ENCODE data around the gene MYO7A. TPM values are rescaled to one million over a fixed set of nuclear protein-coding genes. Genes with fewer than 3 reads are reported as not detected.

The MYO7A gene
- total RNA-seq, 3 donors from 2014 or later (not counting 1 experiment from before 2014, with no cell fraction given) = 0.20 to 1.1 (median 0.68) TPM

GRCh38 chr11:77115181-77115611 lies 12.8 kb upstream of the MYO7A start:
- H3K27ac ChIP-seq (ENCODE audit: low read length) = no peak overlapping the region
- Mint-ChIP-seq H3K27ac (no peak overlapping the region), H3K4me1 (no peaks in the 10 kb centered on the region), H3K27me3 (ENCODE audit: low read depth in 2 of 2) (no peaks in the 10 kb centered on the region), H3K36me3 (no peaks in the 10 kb centered on the region), H3K9me3 (no peaks in the 10 kb centered on the region), H3K4me3 (no peak overlapping the region)
- intact Hi-C loops (cut with micrococcal nuclease) = no loop called here
- no peaks in the 10 kb centered on the region for H3K36me3 ChIP-seq (ENCODE audit: control insufficient read depth, insufficient read depth, low read length)
- H3K9me3 ChIP-seq (ENCODE audit: control insufficient read depth, insufficient read depth, low read length) = no peaks in the 10 kb centered on the region
- H3K4me3 ChIP-seq (ENCODE audit: low read length) = no peak overlapping the region
- ATAC-seq (no peak), DNase-seq (no peak)
- no peaks in the 10 kb centered on the region for H3K27me3 ChIP-seq (ENCODE audit: control insufficient read depth, insufficient read depth, low read length)
- TF ChIP-seq CTCF (IDR thresholded peaks at IDR 0.05) = no peak
- 95% methylated on average over 16 of the region's 16 CpGs for WGBS (ENCODE audit: insufficient coverage)
- no peaks in the 10 kb centered on the region for H3K4me1 ChIP-seq (ENCODE audit: control insufficient read depth, insufficient read depth, low read length)

- ATAC-seq (no peak), DNase-seq (no peak)
- no peaks in the 10 kb centered on the region for H3K36me3 Mint-ChIP-seq
- no peaks in the 10 kb centered on the region for H3K9me3 Mint-ChIP-seq
- H3K27me3 Mint-ChIP-seq (ENCODE audit: low read depth in 2 of 2) = no peaks in the 10 kb centered on the region
- Histone ChIP-seq H3K4me1 (ENCODE audit: control insufficient read depth, insufficient read depth, low read length) (no peaks in the 10 kb centered on the region), H3K4me3 (ENCODE audit: low read length) (no peak overlapping the region), H3K27ac (ENCODE audit: low read length) (no peak overlapping the region), H3K9me3 (ENCODE audit: control insufficient read depth, insufficient read depth, low read length) (no peaks in the 10 kb centered on the region), H3K36me3 (ENCODE audit: control insufficient read depth, insufficient read depth, low read length) (no peaks in the 10 kb centered on the region), H3K27me3 (ENCODE audit: control insufficient read depth, insufficient read depth, low read length) (no peaks in the 10 kb centered on the region)
- 95% methylated on average over 14 of the region's 15 CpGs for WGBS (ENCODE audit: insufficient coverage)
- no peak overlapping the region for H3K27ac Mint-ChIP-seq
- peaks cover 6 to 7% of the 10 kb centered on the region in 2 donors for H3K4me1 Mint-ChIP-seq
- intact Hi-C loops (cut with micrococcal nuclease) = no loop called here
- TF ChIP-seq CTCF (IDR thresholded peaks at IDR 0.05) = no peak
- no peak overlapping the region for H3K4me3 Mint-ChIP-seq
Observed at GRCh38 chr11:77115956-77116355, 12.1 kb upstream of the MYO7A start.

- H3K9me3 Mint-ChIP-seq = no peaks in the 10 kb centered on the region
- no peaks in the 10 kb centered on the region for H3K36me3 ChIP-seq (ENCODE audit: control insufficient read depth, insufficient read depth, low read length)
- DNase-seq (no peak), ATAC-seq (no peak)
- TF ChIP-seq CTCF (IDR thresholded peaks at IDR 0.05) = no peak
- 85% methylated on average over 7 of the region's 7 CpGs for WGBS (ENCODE audit: insufficient coverage)
- H3K4me3 ChIP-seq (ENCODE audit: low read length) = no peak overlapping the region
- no peaks in the 10 kb centered on the region for H3K27me3 Mint-ChIP-seq (ENCODE audit: low read depth in 2 of 2)
- peaks cover 9 to 10% of the 10 kb centered on the region in 2 donors for H3K4me1 Mint-ChIP-seq
- H3K36me3 Mint-ChIP-seq = no peaks in the 10 kb centered on the region
- intact Hi-C loops (cut with micrococcal nuclease) = no loop called here
- no peaks in the 10 kb centered on the region for H3K4me1 ChIP-seq (ENCODE audit: control insufficient read depth, insufficient read depth, low read length)
- no peak overlapping the region for H3K27ac ChIP-seq (ENCODE audit: low read length)
- H3K9me3 ChIP-seq (ENCODE audit: control insufficient read depth, insufficient read depth, low read length) = no peaks in the 10 kb centered on the region
- H3K27me3 ChIP-seq (ENCODE audit: control insufficient read depth, insufficient read depth, low read length) = no peaks in the 10 kb centered on the region
- no peak overlapping the region for H3K27ac Mint-ChIP-seq
- H3K4me3 Mint-ChIP-seq = no peak overlapping the region
Observed at GRCh38 chr11:77117492-77117891, 10.6 kb upstream of the MYO7A start.

- no peaks in the 10 kb centered on the region for H3K9me3 Mint-ChIP-seq
- intact Hi-C loops (cut with micrococcal nuclease) = no loop called here
- H3K27me3 Mint-ChIP-seq (ENCODE audit: low read depth in 2 of 2) = no peaks in the 10 kb centered on the region
Observed at GRCh38 chr11:77118086-77118485, 10.0 kb upstream of the MYO7A start.

More at GRCh38 chr11:77118086-77118485, 10.0 kb upstream of the MYO7A start:
- Mint-ChIP-seq H3K4me1 (peaks cover 9 to 10% of the 10 kb centered on the region in 2 donors), H3K4me3 (no peak overlapping the region), H3K36me3 (no peaks in the 10 kb centered on the region), H3K27ac (no peak overlapping the region)
- Histone ChIP-seq H3K27ac (ENCODE audit: low read length) (no peak overlapping the region), H3K9me3 (ENCODE audit: control insufficient read depth, insufficient read depth, low read length) (no peaks in the 10 kb centered on the region), H3K4me3 (ENCODE audit: low read length) (no peak overlapping the region), H3K36me3 (ENCODE audit: control insufficient read depth, insufficient read depth, low read length) (no peaks in the 10 kb centered on the region), H3K27me3 (ENCODE audit: control insufficient read depth, insufficient read depth, low read length) (no peaks in the 10 kb centered on the region), H3K4me1 (ENCODE audit: control insufficient read depth, insufficient read depth, low read length) (no peaks in the 10 kb centered on the region)
- 96% methylated on average over 17 of the region's 17 CpGs for WGBS (ENCODE audit: insufficient coverage)
- ATAC-seq (no peak), DNase-seq (no peak)
- no peak for TF ChIP-seq CTCF (IDR thresholded peaks at IDR 0.05)
